ENCODE measurements around the gene DNAAF1.

The DNAAF1 gene

GRCh38 chr16:84196727-84197394, 51.8 kb downstream of the DNAAF1 start:
- CTCF ChIA-PET = interaction anchor here (0.9 kb wide), 1 partner anchor 286 kb away, joined by 4 read pairs; no protein-coding TSS in a partner anchor
- POLR2A ChIA-PET = no interaction called here
- no peaks in the 10 kb centered on the region for H3K4me1 ChIP-seq (ENCODE audit: control insufficient read depth, insufficient read depth, low read length)
- H3K4me3 ChIP-seq (ENCODE audit: low read depth, low read length) = no peak overlapping the region
- no peak overlapping the region for H3K27ac ChIP-seq (ENCODE audit: extremely low read depth, low read depth, low read length)
- no peak for TF ChIP-seq ZNF600 (tag by site-specific recombination; IDR thresholded peaks at IDR 0.05)
- TF ChIP-seq EGR2 (tag by site-specific recombination; IDR thresholded peaks at IDR 0.05; ENCODE audit: low read depth) = no peak
- no peak for TF ChIP-seq ZNF623 (tag by site-specific recombination; IDR thresholded peaks at IDR 0.05)
- TF ChIP-seq ZNF707 (tag by site-specific recombination; IDR thresholded peaks at IDR 0.05) = no peak
- TF ChIP-seq ZNF341 (tag by site-specific recombination; IDR thresholded peaks at IDR 0.05; ENCODE audit: low read depth) = no peak
- TF ChIP-seq ZNF26 (tag by site-specific recombination; IDR thresholded peaks at IDR 0.05) = no peak
- no peaks in the 10 kb centered on the region for H3K9me3 ChIP-seq (ENCODE audit: control insufficient read depth, insufficient read depth, low read depth, low read length)
- H3K36me3 ChIP-seq (ENCODE audit: control insufficient read depth in 2 of 2, insufficient read depth in 1 of 2, low read length in 2 of 2) = no peaks in the 10 kb centered on the region

GRCh38 chr16:84197466-84198128, 52.5 kb downstream of the DNAAF1 start:
- H3K36me3 ChIP-seq (ENCODE audit: control insufficient read depth in 2 of 2, insufficient read depth in 1 of 2, low read length in 2 of 2) = no peaks in the 10 kb centered on the region
- no peak overlapping the region for H3K4me3 ChIP-seq (ENCODE audit: low read depth, low read length)
- no peak overlapping the region for H3K27ac ChIP-seq (ENCODE audit: extremely low read depth, low read depth, low read length)
- ChIA-PET CTCF (no interaction called here), POLR2A (no interaction called here)
- no peaks in the 10 kb centered on the region for H3K9me3 ChIP-seq (ENCODE audit: control insufficient read depth, insufficient read depth, low read depth, low read length)
- H3K4me1 ChIP-seq (ENCODE audit: control insufficient read depth, insufficient read depth, low read length) = no peaks in the 10 kb centered on the region
- TF ChIP-seq ZNF23 (tag by site-specific recombination; IDR thresholded peaks at IDR 0.05; ENCODE audit: borderline replicate concordance) (no peak), ZNF248 (tag by site-specific recombination; IDR thresholded peaks at IDR 0.05) (no peak)

- POLR2A ChIA-PET = no interaction called here
- Histone ChIP-seq H3K36me3 (ENCODE audit: control insufficient read depth in 2 of 2, insufficient read depth in 1 of 2, low read length in 2 of 2) (no peaks in the 10 kb centered on the region), H3K9me3 (ENCODE audit: control insufficient read depth, insufficient read depth, low read depth, low read length) (no peaks in the 10 kb centered on the region), H3K4me3 (ENCODE audit: low read depth, low read length) (no peak overlapping the region), H3K27ac (ENCODE audit: extremely low read depth, low read depth, low read length) (no peak overlapping the region), H3K4me1 (ENCODE audit: control insufficient read depth, insufficient read depth, low read length) (no peaks in the 10 kb centered on the region)
- TF ChIP-seq RBAK (tag by site-specific recombination; IDR thresholded peaks at IDR 0.05) (no peak), ZNF10 (tag by site-specific recombination; IDR thresholded peaks at IDR 0.05) (no peak), ZNF211 (tag by site-specific recombination; IDR thresholded peaks at IDR 0.05; ENCODE audit: low read depth) (no peak), ZNF501 (tag by site-specific recombination; IDR thresholded peaks at IDR 0.05) (no peak), ZNF449 (tag by site-specific recombination; IDR thresholded peaks at IDR 0.05) (peak; percentile 85)
- CTCF ChIA-PET = interaction anchor here (1.2 kb wide), 1 partner anchor 11 kb away, joined by 5 read pairs; the partner anchor contains the start of gene TAF1C
Observed at GRCh38 chr16:84198401-84198800, 53.3 kb downstream of the DNAAF1 start.

- H3K4me1 ChIP-seq (ENCODE audit: control insufficient read depth, insufficient read depth, low read length) = no peaks in the 10 kb centered on the region
- H3K9me3 ChIP-seq (ENCODE audit: control insufficient read depth, insufficient read depth, low read depth, low read length) = no peaks in the 10 kb centered on the region
- no peak overlapping the region for H3K27ac ChIP-seq (ENCODE audit: extremely low read depth, low read depth, low read length)
- POLR2A ChIA-PET = no interaction called here
- H3K4me3 ChIP-seq (ENCODE audit: low read depth, low read length) = no peak overlapping the region
- CTCF ChIA-PET = interaction anchor here (1.2 kb wide), 1 partner anchor 12 kb away, joined by 5 read pairs; the partner anchor contains the start of gene TAF1C
- H3K36me3 ChIP-seq (ENCODE audit: control insufficient read depth in 2 of 2, insufficient read depth in 1 of 2, low read length in 2 of 2) = no peaks in the 10 kb centered on the region
- no peak for TF ChIP-seq ZBTB21 (tag by site-specific recombination; IDR thresholded peaks at IDR 0.05)
- no peak for TF ChIP-seq YY1 (tag by site-specific recombination; IDR thresholded peaks at IDR 0.05)
- TF ChIP-seq ZNF530 (tag by site-specific recombination; IDR thresholded peaks at IDR 0.05; ENCODE audit: low read depth) = no peak
- no peak for TF ChIP-seq ZNF692 (tag by site-specific recombination; IDR thresholded peaks at IDR 0.05)
- no peak for TF ChIP-seq KLF1 (tag by site-specific recombination; IDR thresholded peaks at IDR 0.05)
- no peak for TF ChIP-seq ZBTB8A (tag by site-specific recombination; IDR thresholded peaks at IDR 0.05)
- TF ChIP-seq ZNF184 (tag by site-specific recombination; IDR thresholded peaks at IDR 0.05) = no peak
- TF ChIP-seq ZNF704 (tag by site-specific recombination; IDR thresholded peaks at IDR 0.05) = no peak
- TF ChIP-seq ZNF341 (tag by site-specific recombination; IDR thresholded peaks at IDR 0.05; ENCODE audit: low read depth) = no peak
- TF ChIP-seq ZSCAN30 (tag by site-specific recombination; IDR thresholded peaks at IDR 0.05) = no peak
- TF ChIP-seq ZNF404 (tag by site-specific recombination; IDR thresholded peaks at IDR 0.05) = no peak
Observed at GRCh38 chr16:84199097-84199496, 54.0 kb downstream of the DNAAF1 start.
